Hepatocyte (in vitro differentiated cells): ENCODE measurements around the gene LYSMD2.

Experiments used
- EZH2 ChIP-seq: fragments of 200-600 bp; sonication (generic); IDR thresholded peaks from 2 replicates; pipeline ENCODE4 v1.6.1; 2016; ENCODE audit warnings: antibody characterized with exemption, mild to moderate bottlenecking, borderline replicate concordance
- EZH2phosphoT487 ChIP-seq: fragments of 200-600 bp; sonication (generic); IDR thresholded peaks from one replicate; pipeline ENCODE4 v1.6.1; 2018; ENCODE audit warnings: antibody characterized with exemption, mild to moderate bottlenecking, low read depth, moderate library complexity; ENCODE audit not compliant: unreplicated experiment, severe bottlenecking
- TF ChIP-seq, protein P1 (sequence below): fragments of 200-600 bp; sonication (generic); IDR thresholded peaks from 2 replicates; pipeline ENCODE4 v1.5.1; 2016; ENCODE audit warnings: antibody characterized with exemption, mild to moderate bottlenecking; ENCODE audit not compliant: poor library complexity

DNA sequence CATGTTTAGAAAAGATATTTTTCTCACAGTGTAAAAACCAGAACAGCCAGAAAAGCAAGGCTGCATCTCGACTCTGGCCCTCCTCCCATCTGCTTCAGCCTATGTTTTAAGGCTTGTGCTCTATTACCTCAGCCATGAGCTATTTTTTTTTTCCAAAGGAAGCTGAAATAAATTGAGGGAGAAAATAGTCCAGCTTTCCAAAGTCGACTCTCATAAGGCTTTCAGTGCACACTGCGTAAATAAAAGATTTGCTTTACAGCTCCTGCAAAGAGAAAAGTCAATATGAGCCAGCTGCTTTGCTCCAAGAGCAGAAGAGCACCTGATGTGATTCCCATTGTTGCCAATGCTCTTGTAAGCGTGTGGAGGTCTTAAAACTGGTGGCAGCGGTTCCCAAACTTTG lies 29.4 kb downstream of the LYSMD2 start:
- TF ChIP-seq, protein P1, sequence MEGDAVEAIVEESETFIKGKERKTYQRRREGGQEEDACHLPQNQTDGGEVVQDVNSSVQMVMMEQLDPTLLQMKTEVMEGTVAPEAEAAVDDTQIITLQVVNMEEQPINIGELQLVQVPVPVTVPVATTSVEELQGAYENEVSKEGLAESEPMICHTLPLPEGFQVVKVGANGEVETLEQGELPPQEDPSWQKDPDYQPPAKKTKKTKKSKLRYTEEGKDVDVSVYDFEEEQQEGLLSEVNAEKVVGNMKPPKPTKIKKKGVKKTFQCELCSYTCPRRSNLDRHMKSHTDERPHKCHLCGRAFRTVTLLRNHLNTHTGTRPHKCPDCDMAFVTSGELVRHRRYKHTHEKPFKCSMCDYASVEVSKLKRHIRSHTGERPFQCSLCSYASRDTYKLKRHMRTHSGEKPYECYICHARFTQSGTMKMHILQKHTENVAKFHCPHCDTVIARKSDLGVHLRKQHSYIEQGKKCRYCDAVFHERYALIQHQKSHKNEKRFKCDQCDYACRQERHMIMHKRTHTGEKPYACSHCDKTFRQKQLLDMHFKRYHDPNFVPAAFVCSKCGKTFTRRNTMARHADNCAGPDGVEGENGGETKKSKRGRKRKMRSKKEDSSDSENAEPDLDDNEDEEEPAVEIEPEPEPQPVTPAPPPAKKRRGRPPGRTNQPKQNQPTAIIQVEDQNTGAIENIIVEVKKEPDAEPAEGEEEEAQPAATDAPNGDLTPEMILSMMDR = no peak
- TF ChIP-seq EZH2phosphoT487 (no peak), EZH2 (no peak)
